GDM1 (cell line): ENCODE data around the gene PHOSPHO2.

Experiments used
- DNase-seq: peaks from one replicate; lab custom pipeline; 2025; lab: John Stamatoyannopoulos, UW

The PHOSPHO2 gene

GRCh38 chr2:169694113-169694893, at the start of gene PHOSPHO2, which contains the start of gene CFAP210:
Gene PHOSPHO2, plus strand, starts transcription at chr2:169694469. Its CDS starts 6,503 bp downstream, at chr2:169700972.
Gene CFAP210, minus strand, starts transcription at chr2:169694405. Its CDS starts 78 bp downstream, at chr2:169694327.
- peak; percentile 95 for DNase-seq

GRCh38 chr2:169647496-169647895, 46.8 kb upstream of the PHOSPHO2 start:
- DNase-seq = no peak

GRCh38 chr2:169649278-169649677, 45.0 kb upstream of the PHOSPHO2 start:
- DNase-seq = no peak

- no peak for DNase-seq
These were observed 40.6 kb upstream of the PHOSPHO2 start for GRCh38 chr2:169653636-169654035.

- no peak for DNase-seq
These were observed 38.1 kb upstream of the PHOSPHO2 start for GRCh38 chr2:169656164-169656563.

- no peak for DNase-seq
These were observed 35.4 kb upstream of the PHOSPHO2 start for GRCh38 chr2:169658877-169659276.

- DNase-seq = peak; percentile 67
These were observed 34.9 kb upstream of the PHOSPHO2 start for GRCh38 chr2:169659320-169659719.

- DNase-seq = no peak
These were observed 33.0 kb upstream of the PHOSPHO2 start for GRCh38 chr2:169661265-169661664.

- no peak for DNase-seq
These were observed 31.5 kb upstream of the PHOSPHO2 start for GRCh38 chr2:169662744-169663143.

GRCh38 chr2:169663247-169663646, 31.0 kb upstream of the PHOSPHO2 start:
- no peak for DNase-seq

GRCh38 chr2:169664600-169664977, 29.7 kb upstream of the PHOSPHO2 start:
- DNase-seq = no peak

- DNase-seq = peak; percentile 61
These were observed 29.0 kb upstream of the PHOSPHO2 start for GRCh38 chr2:169664978-169665930.

- DNase-seq = no peak
These were observed 26.7 kb upstream of the PHOSPHO2 start for GRCh38 chr2:169667583-169667982.

GRCh38 chr2:169670215-169670651, 24.0 kb upstream of the PHOSPHO2 start:
- DNase-seq = no peak

GRCh38 chr2:169670937-169671336, 23.3 kb upstream of the PHOSPHO2 start:
- DNase-seq = no peak

GRCh38 chr2:169672406-169672805, 21.9 kb upstream of the PHOSPHO2 start:
- DNase-seq = peak; percentile 39

- no peak for DNase-seq
These were observed 21.2 kb upstream of the PHOSPHO2 start for GRCh38 chr2:169673106-169673505.

GRCh38 chr2:169673921-169674320, 20.3 kb upstream of the PHOSPHO2 start:
- DNase-seq = peak; percentile 30

- no peak for DNase-seq
These were observed 17.9 kb upstream of the PHOSPHO2 start for GRCh38 chr2:169676357-169676756.

- no peak for DNase-seq
These were observed 17.4 kb upstream of the PHOSPHO2 start for GRCh38 chr2:169676850-169677249.

- DNase-seq = no peak
These were observed 11.2 kb upstream of the PHOSPHO2 start for GRCh38 chr2:169683054-169683424.

GRCh38 chr2:169683425-169684134, 10.7 kb upstream of the PHOSPHO2 start:
- no peak for DNase-seq
